ENCODE data around the gene BCAM.

BCAM gene

DNA sequence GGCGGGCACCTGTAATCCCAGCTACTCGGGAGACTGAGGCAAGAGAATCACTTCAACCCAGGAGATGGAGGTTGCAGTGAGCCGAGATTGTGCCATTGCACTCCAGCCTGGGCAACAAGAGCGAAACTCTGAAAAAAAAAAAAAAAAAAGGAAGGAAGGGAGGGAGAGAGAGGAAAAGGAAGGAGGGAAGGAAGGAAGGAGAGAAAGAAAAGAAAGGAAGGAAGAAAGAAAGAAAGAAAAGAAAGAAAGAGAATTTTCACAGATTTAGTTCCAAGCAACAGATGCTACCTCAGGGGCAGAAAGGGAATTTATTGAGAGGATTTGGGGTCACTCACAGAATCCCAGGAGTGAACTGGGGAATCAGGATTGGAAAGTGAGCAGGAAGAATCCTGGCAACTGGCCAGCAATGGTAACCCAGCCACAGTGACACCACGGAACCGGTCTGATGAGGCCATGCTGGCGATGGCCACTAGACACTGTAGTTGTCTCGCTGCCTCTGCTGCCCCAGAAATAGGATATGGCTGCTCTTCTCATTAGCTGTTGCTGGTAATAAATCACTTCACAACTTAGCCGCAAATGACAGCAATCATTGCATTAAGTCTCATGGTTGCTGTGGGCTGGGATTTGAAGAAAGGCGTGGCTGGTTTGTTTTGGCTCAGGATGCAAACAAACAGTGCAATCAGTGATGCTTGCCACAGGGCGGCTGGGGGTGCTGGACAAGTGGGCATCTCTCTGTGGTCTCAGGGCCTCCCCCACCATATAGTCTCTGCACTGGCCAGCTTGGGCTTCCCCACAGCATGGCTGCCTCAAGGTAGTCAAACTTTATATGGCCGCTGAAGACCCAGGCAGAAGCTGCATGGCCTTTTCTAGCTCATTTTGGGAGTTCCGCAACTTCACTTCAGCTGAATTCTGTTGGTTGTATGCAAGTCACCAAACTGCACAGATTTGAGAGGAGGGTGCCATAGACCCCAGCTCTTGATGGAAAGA lies 5.2 kb upstream of the BCAM start:
- H3K36me3 ChIP-seq (ENCODE audit: insufficient read depth, low read length): no peaks in the 10 kb centered on the region
- H3K9me3 ChIP-seq (ENCODE audit: control insufficient read depth, insufficient read depth, low read length): peaks cover 3% of the 10 kb centered on the region; the same call in 1 of the 2 replicates
- peaks cover 26% of the 10 kb centered on the region for H3K4me1 ChIP-seq (ENCODE audit: insufficient read depth, low read length)
- no peak overlapping the region for H3K9ac ChIP-seq (ENCODE audit: low read depth, low read length)

DNA sequence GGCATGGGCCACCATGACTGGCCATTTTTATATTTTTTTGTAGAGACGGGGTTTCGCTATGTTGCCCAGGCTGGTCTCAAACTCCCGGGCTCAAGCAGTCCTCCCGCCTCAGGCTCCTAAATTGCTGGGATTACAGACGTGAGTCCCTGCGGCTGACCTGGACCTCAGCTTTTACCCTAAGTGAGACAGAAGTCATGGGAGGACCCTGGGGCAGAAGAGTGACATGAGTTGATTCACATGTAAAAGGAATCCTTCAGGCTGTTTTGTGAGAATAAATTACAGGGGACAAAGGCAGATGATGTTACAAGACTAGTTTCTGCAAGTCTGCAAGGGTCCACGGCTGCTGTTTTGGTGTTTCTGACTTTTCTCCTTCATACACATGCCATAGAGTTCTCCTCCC lies 2.6 kb upstream of the BCAM start:
- Histone ChIP-seq H3K9ac (ENCODE audit: low read depth, low read length) (no peak overlapping the region), H3K9me3 (ENCODE audit: control insufficient read depth, insufficient read depth, low read length) (peaks cover 3% of the 10 kb centered on the region; the same call in 1 of the 2 replicates), H3K4me1 (ENCODE audit: insufficient read depth, low read length) (peaks cover 31% of the 10 kb centered on the region), H3K36me3 (ENCODE audit: insufficient read depth, low read length) (no peaks in the 10 kb centered on the region)

GRCh38 chr19:44807162-44807561 lies 1.7 kb upstream of the BCAM start:
- Histone ChIP-seq H3K4me1 (ENCODE audit: insufficient read depth, low read length) (peaks cover 31% of the 10 kb centered on the region), H3K36me3 (ENCODE audit: insufficient read depth, low read length) (no peaks in the 10 kb centered on the region), H3K9me3 (ENCODE audit: control insufficient read depth, insufficient read depth, low read length) (peaks cover 3% of the 10 kb centered on the region; the same call in 1 of the 2 replicates), H3K9ac (ENCODE audit: low read depth, low read length) (no peak overlapping the region)

- peak overlapping the region; percentile 48 for H3K9ac ChIP-seq (ENCODE audit: low read depth, low read length)
- peaks cover 32% of the 10 kb centered on the region for H3K4me1 ChIP-seq (ENCODE audit: insufficient read depth, low read length)
- H3K36me3 ChIP-seq (ENCODE audit: insufficient read depth, low read length): no peaks in the 10 kb centered on the region
- H3K9me3 ChIP-seq (ENCODE audit: control insufficient read depth, insufficient read depth, low read length): peaks cover 3% of the 10 kb centered on the region; the same call in 1 of the 2 replicates
Observed at GRCh38 chr19:44807652-44808462, 1.0 kb upstream of the BCAM start.

- H3K9ac ChIP-seq (ENCODE audit: low read depth, low read length): peak overlapping the region; percentile 97
- 0 out of 2 replicates have a peak, but pooled peaks cover 4% of the 10 kb centered on the region for H3K36me3 ChIP-seq (ENCODE audit: insufficient read depth, low read length)
- H3K9me3 ChIP-seq (ENCODE audit: control insufficient read depth, insufficient read depth, low read length): no peaks in the 10 kb centered on the region
Observed at GRCh38 chr19:44809577-44810233, 802 bp downstream of the BCAM start.

DNA sequence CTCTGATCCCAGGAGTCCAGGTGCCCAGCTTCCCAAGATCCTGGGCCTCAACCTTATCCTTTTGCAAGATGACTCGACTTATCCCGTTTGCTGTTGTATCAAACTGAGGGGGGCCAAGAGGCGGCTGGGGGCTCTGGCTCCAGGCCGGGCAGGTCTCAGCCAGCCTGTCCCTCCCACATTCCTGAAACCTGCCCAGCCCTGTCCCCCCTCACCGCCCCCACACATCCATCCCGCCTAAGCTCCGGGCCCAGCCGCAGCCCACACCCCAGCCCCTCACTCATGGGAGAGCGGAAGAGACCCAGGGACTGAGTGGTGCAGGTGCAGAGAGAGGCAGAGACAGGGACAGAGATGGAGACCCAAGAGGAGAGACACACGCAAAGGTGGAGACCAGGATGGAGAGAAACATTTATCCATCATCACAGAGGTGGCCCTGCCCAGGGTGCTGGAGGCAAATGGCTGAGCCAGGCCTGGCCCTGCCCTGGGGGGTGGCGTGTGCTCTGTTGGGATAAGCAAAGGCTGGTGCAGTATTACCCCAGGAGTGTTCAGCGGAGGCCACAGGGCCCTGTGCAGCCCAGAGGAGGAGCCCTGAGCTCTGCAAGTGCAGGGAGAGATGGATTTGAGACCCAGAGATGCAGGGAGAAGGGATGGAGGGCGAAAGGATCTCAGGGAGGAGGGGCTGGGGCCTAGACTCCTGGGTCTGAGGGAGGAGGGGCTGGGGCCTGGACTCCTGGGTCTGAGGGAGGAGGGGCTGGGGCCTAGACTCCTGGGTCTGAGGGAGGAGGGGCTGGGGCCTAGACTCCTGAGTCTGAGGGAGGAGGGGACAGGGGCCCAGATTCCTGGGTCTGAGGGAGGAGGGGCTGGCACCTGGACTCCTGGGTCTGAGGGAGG lies 1.6 kb downstream of the BCAM start:
- Histone ChIP-seq H3K9me3 (ENCODE audit: control insufficient read depth, insufficient read depth, low read length) (no peaks in the 10 kb centered on the region), H3K4me1 (ENCODE audit: insufficient read depth, low read length) (peaks cover 35% of the 10 kb centered on the region), H3K9ac (ENCODE audit: low read depth, low read length) (peak overlapping the region; percentile 25; the same call in 1 of the 2 replicates)

More at GRCh38 chr19:44809577-44810233, 802 bp downstream of the BCAM start:
- H3K4me1 ChIP-seq (ENCODE audit: insufficient read depth, low read length): peaks cover 35% of the 10 kb centered on the region

DNA sequence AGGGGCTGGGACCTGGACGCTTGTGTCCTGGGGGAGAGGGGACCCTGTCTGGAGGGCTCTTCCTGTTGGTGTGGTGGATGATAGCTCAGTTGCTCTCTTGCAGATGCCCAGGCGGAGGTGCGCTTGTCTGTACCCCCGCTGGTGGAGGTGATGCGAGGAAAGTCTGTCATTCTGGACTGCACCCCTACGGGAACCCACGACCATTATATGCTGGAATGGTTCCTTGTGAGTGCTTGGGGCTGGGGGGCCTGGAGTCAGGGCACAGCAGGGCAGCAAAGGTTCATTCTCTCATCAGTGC lies 2.2 kb downstream of the BCAM start:
- H3K9ac ChIP-seq (ENCODE audit: low read depth, low read length): no peak overlapping the region
- H3K9me3 ChIP-seq (ENCODE audit: control insufficient read depth, insufficient read depth, low read length): no peaks in the 10 kb centered on the region
- H3K36me3 ChIP-seq (ENCODE audit: insufficient read depth, low read length): peaks cover 4% of the 10 kb centered on the region; the same call in 1 of the 2 replicates
- H3K4me1 ChIP-seq (ENCODE audit: insufficient read depth, low read length): peaks cover 35% of the 10 kb centered on the region

More for the DNA sequence above, 1.6 kb downstream of the BCAM start:
- H3K36me3 ChIP-seq (ENCODE audit: insufficient read depth, low read length): peaks cover 4% of the 10 kb centered on the region; the same call in 1 of the 2 replicates

GRCh38 chr19:44812142-44812718 lies 3.3 kb downstream of the BCAM start:
- Histone ChIP-seq H3K9me3 (ENCODE audit: control insufficient read depth, insufficient read depth, low read length) (no peaks in the 10 kb centered on the region), H3K4me1 (ENCODE audit: insufficient read depth, low read length) (peaks cover 23% of the 10 kb centered on the region), H3K9ac (ENCODE audit: low read depth, low read length) (no peak overlapping the region), H3K36me3 (ENCODE audit: insufficient read depth, low read length) (peaks cover 4% of the 10 kb centered on the region; the same call in 1 of the 2 replicates)

DNA sequence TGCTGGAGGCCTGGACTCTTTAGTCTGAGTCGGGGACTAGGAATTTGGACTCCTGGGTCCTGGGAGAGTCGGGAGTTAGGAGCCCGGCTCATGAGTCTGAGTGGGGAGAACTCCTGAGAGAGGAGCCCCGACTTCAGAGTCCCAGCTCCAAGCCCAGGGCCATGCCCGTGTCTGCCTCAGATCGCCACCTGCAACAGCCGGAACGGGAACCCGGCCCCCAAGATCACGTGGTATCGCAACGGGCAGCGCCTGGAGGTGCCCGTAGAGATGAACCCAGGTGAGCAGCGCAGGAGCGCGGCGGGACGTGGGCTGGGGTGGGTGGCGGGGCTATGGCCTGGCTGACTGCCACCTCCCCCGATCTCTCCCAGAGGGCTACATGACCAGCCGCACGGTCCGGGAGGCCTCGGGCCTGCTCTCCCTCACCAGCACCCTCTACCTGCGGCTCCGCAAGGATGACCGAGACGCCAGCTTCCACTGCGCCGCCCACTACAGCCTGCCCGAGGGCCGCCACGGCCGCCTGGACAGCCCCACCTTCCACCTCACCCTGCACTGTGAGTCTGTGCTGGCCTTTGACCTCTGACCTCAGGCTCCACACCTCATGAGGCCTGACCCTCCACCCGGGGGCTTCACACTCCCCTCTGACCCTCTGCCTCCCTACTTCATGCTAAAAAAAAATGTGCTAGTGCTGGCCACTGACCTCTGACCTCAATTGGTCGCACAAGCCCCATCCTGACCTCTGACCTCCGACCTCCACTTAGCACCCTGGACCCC lies 4.4 kb downstream of the BCAM start:
- Histone ChIP-seq H3K4me1 (ENCODE audit: insufficient read depth, low read length) (peaks cover 16% of the 10 kb centered on the region; the same call in 1 of the 2 replicates), H3K9ac (ENCODE audit: low read depth, low read length) (no peak overlapping the region), H3K36me3 (ENCODE audit: insufficient read depth, low read length) (peaks cover 4% of the 10 kb centered on the region; the same call in 1 of the 2 replicates), H3K9me3 (ENCODE audit: control insufficient read depth, insufficient read depth, low read length) (no peaks in the 10 kb centered on the region)

GRCh38 chr19:44813841-44814470 lies 5.1 kb downstream of the BCAM start:
- no peaks in the 10 kb centered on the region for H3K9me3 ChIP-seq (ENCODE audit: control insufficient read depth, insufficient read depth, low read length)
- peaks cover 16% of the 10 kb centered on the region; the same call in 1 of the 2 replicates for H3K4me1 ChIP-seq (ENCODE audit: insufficient read depth, low read length)
- no peak overlapping the region for H3K9ac ChIP-seq (ENCODE audit: low read depth, low read length)
- H3K36me3 ChIP-seq (ENCODE audit: insufficient read depth, low read length): peaks cover 4% of the 10 kb centered on the region; the same call in 1 of the 2 replicates

GRCh38 chr19:44814517-44814916 lies 5.6 kb downstream of the BCAM start:
- H3K36me3 ChIP-seq (ENCODE audit: insufficient read depth, low read length): peaks cover 4% of the 10 kb centered on the region; the same call in 1 of the 2 replicates
- H3K4me1 ChIP-seq (ENCODE audit: insufficient read depth, low read length): peaks cover 13% of the 10 kb centered on the region; the same call in 1 of the 2 replicates
- no peaks in the 10 kb centered on the region for H3K9me3 ChIP-seq (ENCODE audit: control insufficient read depth, insufficient read depth, low read length)
- no peak overlapping the region for H3K9ac ChIP-seq (ENCODE audit: low read depth, low read length)

GRCh38 chr19:44816301-44816700 lies 7.4 kb downstream of the BCAM start:
- H3K9ac ChIP-seq (ENCODE audit: low read depth, low read length): no peak overlapping the region
- H3K4me1 ChIP-seq (ENCODE audit: insufficient read depth, low read length): peaks cover 4% of the 10 kb centered on the region; the same call in 1 of the 2 replicates
- peaks cover 4% of the 10 kb centered on the region; the same call in 1 of the 2 replicates for H3K36me3 ChIP-seq (ENCODE audit: insufficient read depth, low read length)
- no peaks in the 10 kb centered on the region for H3K9me3 ChIP-seq (ENCODE audit: control insufficient read depth, insufficient read depth, low read length)

Data from ES-I3 (cell line).